Measurements from ENCODE around the gene SDS. TPM values are rescaled to one million over a fixed set of nuclear protein-coding genes. Genes with fewer than 3 reads are reported as not detected.

The SDS gene
- total RNA-seq, 1 donor from 2014 or later = not detected

- no peak for TF ChIP-seq POLR2AphosphoS5 (IDR thresholded peaks at IDR 0.05; ENCODE audit: insufficient read depth in 1 of 2, low read depth in 1 of 2)
- TF ChIP-seq POLR2A (IDR thresholded peaks at IDR 0.05) = no peak
- TF ChIP-seq, protein P1, sequence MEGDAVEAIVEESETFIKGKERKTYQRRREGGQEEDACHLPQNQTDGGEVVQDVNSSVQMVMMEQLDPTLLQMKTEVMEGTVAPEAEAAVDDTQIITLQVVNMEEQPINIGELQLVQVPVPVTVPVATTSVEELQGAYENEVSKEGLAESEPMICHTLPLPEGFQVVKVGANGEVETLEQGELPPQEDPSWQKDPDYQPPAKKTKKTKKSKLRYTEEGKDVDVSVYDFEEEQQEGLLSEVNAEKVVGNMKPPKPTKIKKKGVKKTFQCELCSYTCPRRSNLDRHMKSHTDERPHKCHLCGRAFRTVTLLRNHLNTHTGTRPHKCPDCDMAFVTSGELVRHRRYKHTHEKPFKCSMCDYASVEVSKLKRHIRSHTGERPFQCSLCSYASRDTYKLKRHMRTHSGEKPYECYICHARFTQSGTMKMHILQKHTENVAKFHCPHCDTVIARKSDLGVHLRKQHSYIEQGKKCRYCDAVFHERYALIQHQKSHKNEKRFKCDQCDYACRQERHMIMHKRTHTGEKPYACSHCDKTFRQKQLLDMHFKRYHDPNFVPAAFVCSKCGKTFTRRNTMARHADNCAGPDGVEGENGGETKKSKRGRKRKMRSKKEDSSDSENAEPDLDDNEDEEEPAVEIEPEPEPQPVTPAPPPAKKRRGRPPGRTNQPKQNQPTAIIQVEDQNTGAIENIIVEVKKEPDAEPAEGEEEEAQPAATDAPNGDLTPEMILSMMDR (IDR thresholded peaks at IDR 0.05) = no peak
- no peaks in the 10 kb centered on the region for H3K27me3 ChIP-seq
- no peaks in the 10 kb centered on the region for H3K4me1 ChIP-seq
- intact Hi-C loops (cut with DNase I) = no loop called here
- no peak overlapping the region for H3K27ac ChIP-seq
- no peak overlapping the region for H3K4me3 ChIP-seq
- H3K36me3 ChIP-seq = peaks cover 0 to 47% of the 10 kb centered on the region in 2 donors
- H3K9me3 ChIP-seq = no peaks in the 10 kb centered on the region
- DNase-seq (ENCODE audit: extremely low spot score in 2 of 2) = no peak
Measured at GRCh38 chr12:113381220-113381619, 22.5 kb downstream of the SDS start.

GRCh38 chr12:113378291-113378690 is 25.4 kb downstream of the SDS start:
- intact Hi-C loops (cut with DNase I) = no loop called here
- no peaks in the 10 kb centered on the region for H3K4me1 ChIP-seq
- H3K36me3 ChIP-seq = peaks cover 0 to 51% of the 10 kb centered on the region in 2 donors
- H3K27me3 ChIP-seq = no peaks in the 10 kb centered on the region
- H3K27ac ChIP-seq = no peak overlapping the region
- TF ChIP-seq POLR2A (IDR thresholded peaks at IDR 0.05) (no peak), POLR2AphosphoS5 (IDR thresholded peaks at IDR 0.05; ENCODE audit: insufficient read depth in 1 of 2, low read depth in 1 of 2) (no peak)
- TF ChIP-seq, protein P1 (IDR thresholded peaks at IDR 0.05) = no peak
- no peaks in the 10 kb centered on the region for H3K9me3 ChIP-seq
- no peak overlapping the region for H3K4me3 ChIP-seq
- no peak for DNase-seq (ENCODE audit: extremely low spot score in 2 of 2)

GRCh38 chr12:113374823-113375428 is 28.8 kb downstream of the SDS start:
- H3K27me3 ChIP-seq = no peaks in the 10 kb centered on the region
- TF ChIP-seq POLR2A (IDR thresholded peaks at IDR 0.05) (no peak), POLR2AphosphoS5 (IDR thresholded peaks at IDR 0.05; ENCODE audit: insufficient read depth in 1 of 2, low read depth in 1 of 2) (no peak)
- TF ChIP-seq, protein P1 (IDR thresholded peaks at IDR 0.05) = no peak
- no peaks in the 10 kb centered on the region for H3K9me3 ChIP-seq
- no peak overlapping the region for H3K27ac ChIP-seq
- peaks cover 0 to 50% of the 10 kb centered on the region in 2 donors for H3K36me3 ChIP-seq
- no peak overlapping the region for H3K4me3 ChIP-seq
- no peaks in the 10 kb centered on the region for H3K4me1 ChIP-seq
- no peak for DNase-seq (ENCODE audit: extremely low spot score in 2 of 2)
- intact Hi-C loops (cut with DNase I) = no loop called here

DNA sequence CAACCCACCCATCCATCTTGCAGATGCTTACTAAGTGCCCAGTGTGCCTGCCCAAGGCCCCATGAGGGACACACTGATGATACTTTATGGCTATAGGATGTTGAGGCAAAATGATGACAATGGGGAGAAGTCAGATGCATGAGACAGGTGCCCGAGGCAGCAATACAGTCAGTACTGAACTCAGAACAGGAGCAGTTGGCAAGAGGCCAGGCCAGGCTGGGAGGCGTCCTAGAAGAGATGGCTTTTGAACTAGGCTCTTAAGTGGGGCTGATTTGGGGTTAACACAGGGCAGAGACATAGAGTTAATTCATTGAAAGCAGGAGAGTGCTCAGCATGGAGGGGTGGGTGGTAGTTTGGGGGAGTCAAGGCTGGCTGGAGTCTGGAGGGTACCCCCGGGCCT is 29.7 kb downstream of the SDS start:
- no peak for TF ChIP-seq POLR2A (IDR thresholded peaks at IDR 0.05)
- TF ChIP-seq, protein P1 (IDR thresholded peaks at IDR 0.05) = no peak
- TF ChIP-seq POLR2AphosphoS5 (IDR thresholded peaks at IDR 0.05; ENCODE audit: insufficient read depth in 1 of 2, low read depth in 1 of 2) = no peak
- intact Hi-C loops (cut with DNase I) = no loop called here
- H3K27ac ChIP-seq = no peak overlapping the region
- peaks cover 0 to 50% of the 10 kb centered on the region in 2 donors for H3K36me3 ChIP-seq
- no peaks in the 10 kb centered on the region for H3K9me3 ChIP-seq
- no peak overlapping the region for H3K4me3 ChIP-seq
- no peaks in the 10 kb centered on the region for H3K4me1 ChIP-seq
- H3K27me3 ChIP-seq = no peaks in the 10 kb centered on the region
- DNase-seq (ENCODE audit: extremely low spot score in 2 of 2) = no peak

DNA sequence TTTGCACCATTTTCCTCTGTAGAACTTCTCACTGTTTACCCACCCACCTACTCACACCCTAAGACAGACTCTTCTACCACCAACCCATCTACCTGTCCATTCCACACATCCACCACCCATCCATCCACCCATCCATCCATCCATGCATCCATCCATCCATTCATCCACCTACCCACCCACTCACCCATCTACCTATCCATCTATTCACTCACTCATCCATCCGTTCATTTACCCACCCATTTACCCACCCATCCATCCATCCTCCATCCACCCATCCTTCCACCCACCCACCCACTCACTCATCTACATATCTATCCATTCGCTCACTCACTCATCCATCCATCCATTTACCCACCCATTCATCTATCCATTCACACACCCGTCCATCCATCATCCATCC is 30.2 kb downstream of the SDS start:
- DNase-seq (ENCODE audit: extremely low spot score in 2 of 2) = no peak
- TF ChIP-seq, protein P1 (IDR thresholded peaks at IDR 0.05) = no peak
- TF ChIP-seq POLR2AphosphoS5 (IDR thresholded peaks at IDR 0.05; ENCODE audit: insufficient read depth in 1 of 2, low read depth in 1 of 2) = no peak
- TF ChIP-seq POLR2A (IDR thresholded peaks at IDR 0.05) = no peak
- no peaks in the 10 kb centered on the region for H3K27me3 ChIP-seq
- H3K36me3 ChIP-seq = peaks cover 0 to 50% of the 10 kb centered on the region in 2 donors
- no peaks in the 10 kb centered on the region for H3K4me1 ChIP-seq
- no peak overlapping the region for H3K4me3 ChIP-seq
- intact Hi-C loops (cut with DNase I) = no loop called here
- H3K9me3 ChIP-seq = no peaks in the 10 kb centered on the region
- H3K27ac ChIP-seq = no peak overlapping the region

Measured in vagina (tissue), 2 donors.